HS-5 (cell line): ENCODE results near the gene OR14J1.
A peak's percentile ranks its signal among the peaks of the same experiment; 100 is the strongest.
"Not testable (repeated sequence)": the region's sequence is repeated elsewhere in the genome, so short reads cannot be mapped to it uniquely, and the experiment has no call there.

Experiments
- DNase-seq: peaks from one replicate; pipeline ENCODE4 v3.0.0-alpha.2; 2012; ENCODE audit warnings: low read depth

Gene OR14J1, protein sequence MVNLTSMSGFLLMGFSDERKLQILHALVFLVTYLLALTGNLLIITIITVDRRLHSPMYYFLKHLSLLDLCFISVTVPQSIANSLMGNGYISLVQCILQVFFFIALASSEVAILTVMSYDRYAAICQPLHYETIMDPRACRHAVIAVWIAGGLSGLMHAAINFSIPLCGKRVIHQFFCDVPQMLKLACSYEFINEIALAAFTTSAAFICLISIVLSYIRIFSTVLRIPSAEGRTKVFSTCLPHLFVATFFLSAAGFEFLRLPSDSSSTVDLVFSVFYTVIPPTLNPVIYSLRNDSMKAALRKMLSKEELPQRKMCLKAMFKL

DNA sequence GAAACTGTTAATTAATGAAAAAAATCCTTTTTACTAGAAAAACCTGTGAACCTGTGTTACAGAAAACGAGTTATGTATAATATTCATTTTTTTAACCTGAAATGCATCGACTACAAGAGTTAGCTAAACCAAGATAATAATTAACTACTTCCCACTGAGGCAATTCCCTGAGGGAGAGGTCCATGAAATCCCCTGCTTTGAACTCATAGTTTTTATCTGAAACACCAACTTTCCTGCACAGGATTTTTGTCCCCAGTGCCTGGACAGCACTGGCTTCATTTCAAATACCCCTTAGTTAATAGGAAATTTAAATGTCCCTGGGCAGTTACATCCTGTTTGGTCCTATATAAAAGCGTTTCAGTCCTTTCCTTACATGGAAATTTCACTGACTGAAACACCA lies at the start of gene OR14J1:
Gene OR14J1 (plus strand): TSS at position 386 of the 400 bp plus-strand sequence. CDS start 4,989 bp downstream, outside the sequence.
- DNase-seq, result no peak

- peak; percentile 41 for DNase-seq
Measured at GRCh38 chr6:29251736-29252135, 49.8 kb upstream of the OR14J1 start.

- no peak for DNase-seq
Measured at GRCh38 chr6:29255530-29255929, 46.0 kb upstream of the OR14J1 start.

- DNase-seq, result no peak
Measured at GRCh38 chr6:29259721-29260120, 41.8 kb upstream of the OR14J1 start.

- DNase-seq, result no peak
Measured at GRCh38 chr6:29263001-29263400, 38.5 kb upstream of the OR14J1 start.

DNA sequence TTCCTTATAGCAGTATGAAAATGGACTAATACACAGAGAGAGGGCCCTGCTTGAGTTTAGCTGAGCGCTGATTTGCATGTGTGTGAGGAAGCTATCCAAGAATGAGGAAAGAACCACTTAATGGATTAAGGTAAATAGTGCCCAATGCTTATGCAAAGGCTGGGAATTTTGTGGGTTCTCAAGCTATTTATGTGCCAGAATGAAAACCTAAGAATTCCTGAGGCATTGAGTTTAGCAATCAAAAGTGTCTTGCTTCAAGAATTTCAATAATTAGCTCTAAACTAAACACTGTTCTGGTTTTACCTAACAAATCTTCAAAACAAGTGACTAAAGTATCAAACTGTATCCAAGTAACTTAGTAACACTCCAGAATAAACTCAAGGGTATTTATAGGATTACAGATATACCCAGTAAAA lies 7.0 kb upstream of the OR14J1 start:
- peak; percentile 55 for DNase-seq

DNA sequence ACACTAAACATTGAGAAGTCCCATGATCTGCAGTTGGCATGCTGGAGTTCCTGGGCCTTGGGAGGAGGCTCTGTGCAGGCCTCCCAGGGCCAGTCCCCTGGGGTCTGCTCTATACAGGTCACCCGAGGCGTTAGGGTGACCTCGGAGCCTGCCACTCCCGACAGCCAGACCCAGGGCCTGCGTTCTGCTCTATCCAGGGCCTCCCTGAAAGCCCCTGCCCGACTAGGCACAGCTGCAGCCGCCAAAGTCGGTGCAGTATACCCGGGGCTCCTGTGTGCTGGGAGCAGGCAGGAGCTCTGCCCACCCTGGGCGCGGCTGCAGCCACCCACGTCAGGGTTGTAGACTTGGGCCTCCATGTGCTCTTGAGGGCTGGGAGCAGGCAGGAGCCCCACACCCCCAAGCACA lies 6.3 kb upstream of the OR14J1 start:
- DNase-seq, result no peak

DNA sequence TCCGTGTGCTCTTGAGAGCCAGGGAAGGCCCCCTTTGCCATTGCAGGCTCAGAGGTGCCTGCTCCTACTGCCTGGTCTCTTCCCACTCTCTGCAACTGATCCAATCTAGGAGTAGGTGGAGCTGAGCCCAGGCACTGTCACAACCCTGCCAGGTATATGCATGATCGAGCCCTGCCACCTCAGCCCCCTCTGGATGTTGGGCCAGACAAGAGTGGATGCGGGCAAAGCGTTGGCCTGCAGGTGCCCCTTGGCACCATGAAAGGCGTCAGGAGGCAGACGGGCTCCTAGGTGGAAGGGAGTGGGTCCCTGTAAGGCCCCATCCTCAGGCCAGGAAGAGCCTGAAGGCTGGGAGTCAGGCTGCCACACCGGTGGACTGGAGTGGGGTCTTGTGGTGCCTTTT lies 5.9 kb upstream of the OR14J1 start:
- no peak for DNase-seq

GRCh38 chr6:29319931-29320330 lies 18.4 kb downstream of the OR14J1 start:
- DNase-seq, result no peak

DNA sequence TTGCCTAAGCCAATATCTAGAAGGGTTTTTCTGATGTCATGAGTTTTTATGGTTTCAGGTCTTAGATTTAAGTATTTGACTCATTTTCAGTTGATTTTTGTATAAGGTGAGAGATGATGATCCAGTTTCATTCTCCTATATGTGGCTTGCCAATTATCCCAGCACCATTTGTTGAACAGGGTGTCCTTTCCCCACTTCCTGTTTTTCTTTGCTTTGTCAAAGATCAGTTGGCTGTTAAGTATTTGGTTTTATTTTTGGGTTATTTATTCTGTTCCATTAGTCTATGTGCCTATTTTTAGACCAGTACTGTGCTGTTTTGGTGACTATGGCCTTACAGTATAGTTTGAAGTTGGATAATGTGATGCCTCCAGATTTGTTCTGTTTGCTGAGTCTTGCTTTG lies 21.8 kb downstream of the OR14J1 start:
- DNase-seq, result not testable (repeated sequence)

DNA sequence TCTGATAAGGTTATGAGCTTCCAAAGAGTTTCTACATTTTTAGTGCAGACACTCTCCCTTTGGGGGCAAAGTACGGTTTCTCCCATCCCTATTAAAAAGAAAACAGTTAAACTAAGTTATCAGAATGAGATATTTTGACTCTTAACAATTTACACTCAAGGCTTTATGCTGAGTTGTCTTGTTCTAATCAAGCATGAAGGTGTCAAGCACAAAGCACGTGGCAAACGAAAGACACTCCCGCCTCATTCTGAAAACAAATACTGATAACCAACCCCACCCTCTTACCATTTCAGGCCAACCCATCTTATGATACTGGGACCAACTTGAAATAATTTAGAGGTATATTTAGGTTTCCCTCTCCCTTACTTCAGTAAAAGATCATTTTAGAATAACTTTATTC lies 24.3 kb downstream of the OR14J1 start:
- no peak for DNase-seq

DNA sequence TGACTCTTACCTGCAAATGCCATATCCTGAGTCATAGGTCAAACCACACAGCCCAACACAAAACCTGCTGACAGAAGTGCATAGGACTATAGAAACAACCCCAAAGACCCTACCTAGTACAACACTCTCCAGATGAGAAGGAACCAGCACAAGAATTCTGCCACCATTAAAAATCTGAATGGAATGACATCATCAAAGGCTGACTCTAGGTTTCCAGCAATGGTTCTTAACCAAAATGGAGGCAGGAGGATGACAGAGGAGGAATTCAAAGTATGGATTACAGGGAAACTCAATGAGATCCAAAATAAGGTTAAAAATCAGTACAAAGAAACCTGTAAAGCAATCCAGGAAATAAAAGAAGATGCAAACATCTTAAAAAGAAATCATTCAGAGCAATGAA lies 31.2 kb downstream of the OR14J1 start:
- no peak for DNase-seq

- no peak for DNase-seq
Measured at GRCh38 chr6:29336269-29336668, 34.8 kb downstream of the OR14J1 start.

- no peak for DNase-seq
Measured at GRCh38 chr6:29345380-29345779, 43.9 kb downstream of the OR14J1 start.

- DNase-seq, result not testable (repeated sequence)
Measured at GRCh38 chr6:29349348-29349747, 47.8 kb downstream of the OR14J1 start.

GRCh38 chr6:29354980-29355379 lies 53.5 kb downstream of the OR14J1 start:
- DNase-seq, result no peak

- no peak for DNase-seq
Measured at GRCh38 chr6:29355603-29356002, 54.1 kb downstream of the OR14J1 start.
